ENCODE results near the gene PEBP1. TPM values are rescaled to one million over a fixed set of nuclear protein-coding genes. Genes with fewer than 3 reads are reported as not detected.
A peak's percentile ranks its signal among the peaks of the same experiment; 100 is the strongest.

Gene PEBP1
- total RNA-seq, 1 donor from 2014 or later, result 216 TPM

DNA sequence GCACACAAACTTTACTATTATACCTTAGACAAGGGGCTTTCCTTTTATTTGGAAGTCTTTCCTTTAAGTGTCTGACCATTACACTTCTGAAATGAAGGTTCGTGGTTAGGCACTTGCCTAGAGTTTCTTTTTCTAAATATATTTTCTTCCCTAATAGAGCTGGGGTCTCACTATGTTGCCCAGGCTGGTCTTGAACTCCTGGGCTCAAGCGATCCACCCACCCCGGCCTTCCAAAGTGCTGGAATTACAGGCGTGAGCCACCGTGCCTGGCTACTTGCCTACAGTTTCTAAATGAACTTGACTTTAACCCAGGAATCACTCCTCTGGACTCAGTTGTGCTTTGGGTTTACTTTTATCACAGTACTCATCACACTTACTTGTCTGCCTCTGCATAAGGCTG lies 57.6 kb downstream of the PEBP1 start:
- Mint-ChIP-seq H3K4me3 (ENCODE audit: low read depth) (no peak overlapping the region), H3K27ac (no peak overlapping the region), H3K4me1 (ENCODE audit: low read depth) (peaks cover 9% of the 10 kb centered on the region), H3K9me3 (ENCODE audit: low read depth) (no peaks in the 10 kb centered on the region), H3K27me3 (no peaks in the 10 kb centered on the region), H3K36me3 (ENCODE audit: insufficient read depth) (peaks cover 8% of the 10 kb centered on the region)
- DNase-seq (ENCODE audit: low spot score, unreplicated experiment), result no peak
- no peak for TF ChIP-seq CTCF (IDR thresholded peaks at IDR 0.05; ENCODE audit: unreplicated experiment)

GRCh38 chr12:118193958-118194357 lies 58.0 kb downstream of the PEBP1 start:
- DNase-seq (ENCODE audit: low spot score, unreplicated experiment), result no peak
- peaks cover 9% of the 10 kb centered on the region for H3K4me1 Mint-ChIP-seq (ENCODE audit: low read depth)
- no peak for TF ChIP-seq CTCF (IDR thresholded peaks at IDR 0.05; ENCODE audit: unreplicated experiment)
- H3K4me3 Mint-ChIP-seq (ENCODE audit: low read depth), result no peak overlapping the region
- peak overlapping the region; percentile 91 for H3K27ac Mint-ChIP-seq
- H3K9me3 Mint-ChIP-seq (ENCODE audit: low read depth), result no peaks in the 10 kb centered on the region
- no peaks in the 10 kb centered on the region for H3K27me3 Mint-ChIP-seq
- H3K36me3 Mint-ChIP-seq (ENCODE audit: insufficient read depth), result peaks cover 9% of the 10 kb centered on the region

Other genes with a start within 250 kb of the PEBP1 start
- 1.8 TPM in 2 replicates for gene KSR2, start 167.1 kb upstream of the PEBP1 start, total RNA-seq
- gene RFC5, start 119.4 kb upstream of the PEBP1 start, total RNA-seq, result 35.8 and 37.4 TPM in 2 replicates
- 45.9 and 46.9 TPM in 2 replicates for gene WSB2, start 74.9 kb upstream of the PEBP1 start, total RNA-seq
- gene VSIG10, start 32.1 kb upstream of the PEBP1 start, total RNA-seq, result 31.5 and 33.8 TPM in 2 replicates
- 10.8 and 14.7 TPM in 2 replicates for gene TAOK3, start 236.8 kb downstream of the PEBP1 start, total RNA-seq
- gene SUDS3, start 240.4 kb downstream of the PEBP1 start, total RNA-seq, result 57.8 and 62.2 TPM in 2 replicates

Measured in progenitor cell of endocrine pancreas (in vitro differentiated cells).